Stimulated activated CD8-positive, alpha-beta memory T cell treated with anti-CD3 and anti-CD28 coated beads, Interleukin-7, amount 100 ng/mL, for 24 hours (primary cell): ENCODE results near the gene DDX17.
A peak's percentile ranks its signal among the peaks of the same experiment; 100 is the strongest.

ENCODE experiments used
- DNase-seq: peaks from one replicate; pipeline ENCODE4 v3.0.0-alpha.2; 2020; ENCODE audit warnings: low read depth

Gene DDX17

GRCh38 chr22:38506118-38506962, at the start of gene DDX17:
Gene DDX17 (minus strand): TSS chr22:38506311.
- peak; percentile 86 for DNase-seq

- no peak for DNase-seq
Measured at GRCh38 chr22:38554281-38554680, 48.2 kb upstream of the DDX17 start.

- no peak for DNase-seq
Measured at GRCh38 chr22:38549101-38549894, 43.2 kb upstream of the DDX17 start.

- no peak for DNase-seq
Measured at GRCh38 chr22:38540701-38541100, 34.6 kb upstream of the DDX17 start.

- DNase-seq: no peak
Measured at GRCh38 chr22:38531251-38531938, 25.3 kb upstream of the DDX17 start.

GRCh38 chr22:38524429-38524828, 18.3 kb upstream of the DDX17 start:
- no peak for DNase-seq

- no peak for DNase-seq
Measured at GRCh38 chr22:38523479-38523878, 17.4 kb upstream of the DDX17 start.

- DNase-seq: no peak
Measured at GRCh38 chr22:38523029-38523428, 16.9 kb upstream of the DDX17 start.

GRCh38 chr22:38519453-38520250, 13.5 kb upstream of the DDX17 start:
- DNase-seq: no peak

GRCh38 chr22:38518620-38519019, 12.5 kb upstream of the DDX17 start:
- no peak for DNase-seq

GRCh38 chr22:38513063-38513462, 7.0 kb upstream of the DDX17 start:
- DNase-seq: no peak

- no peak for DNase-seq
Measured at GRCh38 chr22:38510416-38510970, 4.4 kb upstream of the DDX17 start.

- DNase-seq: peak; percentile 38
Measured at GRCh38 chr22:38505541-38506117, 482 bp downstream of the DDX17 start.

GRCh38 chr22:38504731-38505540, 1.2 kb downstream of the DDX17 start:
- DNase-seq: peak; percentile 12

GRCh38 chr22:38503021-38503420, 3.1 kb downstream of the DDX17 start:
- DNase-seq: no peak

GRCh38 chr22:38501797-38502672, 4.1 kb downstream of the DDX17 start:
- DNase-seq: no peak

- no peak for DNase-seq
Measured at GRCh38 chr22:38497869-38498268, 8.2 kb downstream of the DDX17 start.

- no peak for DNase-seq
Measured at GRCh38 chr22:38494939-38495338, 11.2 kb downstream of the DDX17 start.

GRCh38 chr22:38494498-38494897, 11.6 kb downstream of the DDX17 start:
- no peak for DNase-seq
